NCI-H2196 treated with DMSO at 0.1 percent for 48 hours (cell line): ENCODE results near the gene ING1.
"Not testable (repeated sequence)": the region's sequence is repeated elsewhere in the genome, so short reads cannot be mapped to it uniquely, and the experiment has no call there.

Experiments used
- DNase-seq: peaks from one replicate; lab custom pipeline; 2025; ENCODE audit not compliant: unreplicated experiment; lab: John Stamatoyannopoulos, UW

ING1 gene

DNA sequence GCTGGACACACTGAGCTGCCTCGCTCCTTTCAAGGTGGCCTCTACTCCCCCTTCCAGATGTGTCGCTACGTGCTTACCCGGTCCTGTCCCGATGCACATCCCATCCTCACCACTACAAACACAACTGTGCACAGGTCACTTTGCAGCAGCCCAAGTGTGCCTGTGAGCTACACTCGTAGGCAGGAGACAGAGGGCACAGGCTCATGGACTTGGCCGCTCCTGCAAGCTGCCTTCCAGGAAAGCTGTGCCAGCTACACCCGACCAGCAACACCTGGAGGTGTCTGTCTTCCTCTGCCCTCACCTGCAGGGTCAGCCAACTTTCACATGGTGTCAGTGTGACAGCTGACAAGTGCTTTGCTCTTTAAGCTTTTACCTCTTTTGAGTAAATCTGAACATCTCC lies 23.0 kb upstream of the ING1 start:
- DNase-seq: no peak

DNA sequence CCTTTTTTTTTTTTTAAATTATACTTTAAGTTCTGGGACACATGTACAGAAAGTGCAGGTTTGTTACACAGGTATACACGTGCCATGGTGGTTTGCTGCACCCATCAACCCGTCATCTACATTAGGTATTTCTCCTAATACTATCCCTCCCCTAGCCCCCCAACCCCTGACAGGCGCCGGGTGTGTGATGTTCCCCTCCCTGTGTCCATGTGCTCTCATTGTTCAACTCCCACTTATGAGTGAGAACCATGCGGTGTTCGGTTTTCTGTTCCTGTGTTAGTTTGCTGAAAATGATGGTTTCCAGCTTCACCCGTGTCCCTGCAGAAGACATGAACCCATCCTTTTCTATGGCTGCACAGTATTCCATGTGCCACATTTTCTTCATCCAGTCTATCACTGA lies 17.7 kb upstream of the ING1 start:
- DNase-seq: not testable (repeated sequence)

DNA sequence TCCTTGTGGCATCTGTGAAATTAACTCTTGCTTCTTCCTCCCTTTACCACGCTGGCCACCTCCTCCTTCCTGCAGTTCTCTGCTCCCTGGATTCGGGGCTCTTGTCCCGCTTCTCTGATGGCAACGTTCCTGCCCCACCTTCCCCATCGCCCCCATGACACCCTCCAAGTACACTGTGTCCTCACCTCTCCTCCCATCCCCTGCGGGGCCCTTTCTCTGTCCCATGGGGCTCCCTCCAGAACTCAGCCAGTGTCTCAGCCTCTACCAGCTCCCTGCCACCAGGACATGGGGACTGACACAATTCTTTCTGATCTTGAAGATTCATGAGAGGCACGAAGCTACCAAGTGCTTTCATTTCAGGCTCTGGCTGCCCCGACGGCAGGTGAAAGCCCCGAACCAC lies 16.7 kb upstream of the ING1 start:
- DNase-seq: no peak

DNA sequence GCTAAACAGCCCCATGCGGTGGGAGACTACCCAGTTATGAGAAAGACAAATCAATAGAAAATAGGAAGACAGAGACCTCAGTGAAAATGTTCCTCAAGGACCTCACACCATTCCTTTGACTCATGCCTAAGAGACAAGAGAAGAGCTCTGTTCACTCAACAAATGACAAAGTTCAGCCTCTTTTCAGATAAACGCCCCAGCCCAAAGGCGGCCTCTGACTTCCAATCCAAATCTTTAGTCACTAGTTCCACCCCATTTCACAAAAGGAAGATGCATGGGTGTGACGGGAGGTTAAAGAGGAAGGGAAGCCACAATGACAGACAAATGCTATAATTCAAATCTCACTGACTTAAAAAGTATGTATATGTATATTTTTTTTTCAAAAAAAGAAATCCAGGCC lies 15.7 kb upstream of the ING1 start:
- no peak for DNase-seq

DNA sequence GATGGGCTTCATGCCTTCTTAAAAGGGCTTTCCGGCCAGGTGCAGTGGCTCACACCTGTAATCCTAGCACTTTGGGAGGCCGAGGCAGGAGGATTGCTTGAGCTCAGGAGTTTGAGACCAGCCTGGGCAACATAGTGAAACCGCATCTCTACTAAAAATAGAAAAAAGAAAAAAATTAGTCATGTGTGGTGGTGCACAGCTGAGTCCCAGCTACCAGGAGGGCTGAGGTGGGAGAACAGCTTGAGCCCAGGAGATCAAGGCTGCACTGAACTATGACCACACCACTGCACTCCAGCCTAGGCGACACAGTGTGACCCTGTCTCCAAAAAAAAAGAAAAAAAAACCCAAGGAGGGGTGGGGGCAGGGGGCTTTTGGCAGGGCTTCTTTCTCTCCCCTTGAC lies 14.8 kb upstream of the ING1 start:
- DNase-seq: no peak

DNA sequence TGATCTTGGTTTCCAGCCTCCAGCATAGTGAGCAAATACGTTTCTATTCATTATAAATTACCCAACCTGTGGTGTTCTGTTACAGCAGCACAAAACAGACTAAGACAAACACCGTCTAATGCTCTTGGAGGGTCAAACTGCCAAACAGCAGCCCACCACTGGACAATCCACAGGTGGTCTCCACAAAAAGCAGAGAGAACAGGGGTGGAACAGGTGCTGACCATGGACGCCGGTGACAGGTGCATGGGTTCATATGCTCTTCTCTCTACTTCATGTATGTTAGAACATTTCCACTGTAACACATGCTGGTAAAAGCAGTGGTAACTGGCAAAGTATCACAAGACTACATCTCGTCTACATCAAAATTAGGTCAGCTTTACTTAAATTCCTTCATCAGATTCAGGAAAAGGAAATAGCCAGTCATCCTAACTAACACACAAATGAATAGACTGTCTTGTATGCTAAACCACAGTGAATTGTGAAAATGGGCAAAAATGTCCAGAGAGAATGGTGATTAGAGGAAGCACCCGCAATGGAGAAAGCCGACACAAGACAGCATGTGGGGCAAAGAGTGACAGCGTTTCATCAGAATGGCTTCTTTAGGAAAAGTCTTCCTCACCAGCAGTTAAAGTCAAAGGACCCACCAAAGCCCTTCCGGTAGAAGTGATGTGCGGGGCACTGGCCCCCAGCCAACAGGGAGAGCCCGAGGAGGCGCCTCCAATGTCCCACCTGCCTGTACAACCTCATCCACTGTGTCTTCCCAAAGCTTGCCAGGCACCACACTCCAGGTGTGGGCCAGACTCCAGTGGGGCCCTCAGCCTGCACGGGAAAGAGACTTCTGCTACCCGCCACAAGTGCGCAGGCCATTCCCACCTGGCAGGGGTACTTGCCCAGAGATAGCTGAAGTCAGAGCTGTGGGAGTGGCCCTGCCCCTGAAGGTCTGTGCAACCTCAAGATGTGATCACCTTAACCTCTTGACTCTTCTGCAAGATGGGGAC lies 14.1 kb upstream of the ING1 start:
- peak; percentile 2 for DNase-seq

DNA sequence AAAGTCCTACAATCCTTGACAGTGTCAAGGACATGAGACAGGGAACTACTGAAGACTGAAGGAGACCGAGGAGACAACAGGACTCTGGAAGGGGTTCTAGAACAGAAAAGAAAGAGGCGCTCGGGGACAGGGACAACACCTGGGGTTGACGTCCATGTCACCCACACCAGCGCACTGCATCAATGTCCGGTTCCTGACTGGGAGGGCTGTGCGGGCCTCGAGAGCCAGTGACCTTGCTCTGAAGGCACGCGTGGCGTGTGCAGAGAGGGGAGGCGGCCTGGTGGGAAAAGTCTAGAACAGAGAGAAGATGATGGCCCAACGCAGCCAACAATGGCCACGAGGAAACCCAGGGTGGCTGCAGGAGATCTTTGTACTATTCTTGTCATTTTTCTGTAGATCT lies 13.3 kb upstream of the ING1 start:
- DNase-seq: no peak

DNA sequence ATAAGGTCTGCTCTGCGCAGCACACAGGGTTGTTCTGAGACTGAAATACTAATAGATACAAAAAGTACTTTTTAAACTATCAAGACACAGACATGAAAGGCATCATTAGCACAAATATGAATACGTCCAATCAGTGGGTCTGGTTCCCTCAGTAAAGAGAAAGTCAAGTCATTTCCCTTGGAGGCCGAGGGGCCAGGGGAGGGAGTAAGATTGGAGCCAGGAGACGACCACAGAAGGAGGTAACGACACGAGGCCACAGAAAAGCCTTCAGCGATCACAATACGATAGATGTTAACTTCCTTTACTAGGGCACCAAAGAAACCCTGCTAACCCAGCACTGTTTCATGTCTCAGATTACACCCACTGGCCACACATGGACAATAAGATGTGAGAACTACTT lies 12.9 kb upstream of the ING1 start:
- DNase-seq: no peak

DNA sequence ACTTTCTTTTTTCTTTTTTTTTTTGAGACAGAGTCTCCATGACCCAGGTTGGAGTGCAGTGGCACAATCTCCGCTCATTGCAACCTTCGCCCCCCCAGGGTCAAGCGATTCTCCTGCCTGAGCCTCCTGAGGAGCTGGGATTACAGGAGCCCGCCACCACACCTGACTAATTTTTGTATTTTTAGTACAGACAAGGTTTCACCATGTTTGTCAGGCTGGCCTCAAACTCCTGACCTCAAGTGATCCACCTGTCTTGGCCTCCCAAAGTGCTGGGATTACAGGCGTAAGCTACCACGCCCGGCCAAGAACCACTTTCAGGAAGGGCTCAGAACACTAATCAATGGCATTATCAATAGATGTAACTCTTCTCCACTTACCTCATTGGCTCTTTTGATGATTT lies 12.4 kb upstream of the ING1 start:
- DNase-seq: not testable (repeated sequence)

DNA sequence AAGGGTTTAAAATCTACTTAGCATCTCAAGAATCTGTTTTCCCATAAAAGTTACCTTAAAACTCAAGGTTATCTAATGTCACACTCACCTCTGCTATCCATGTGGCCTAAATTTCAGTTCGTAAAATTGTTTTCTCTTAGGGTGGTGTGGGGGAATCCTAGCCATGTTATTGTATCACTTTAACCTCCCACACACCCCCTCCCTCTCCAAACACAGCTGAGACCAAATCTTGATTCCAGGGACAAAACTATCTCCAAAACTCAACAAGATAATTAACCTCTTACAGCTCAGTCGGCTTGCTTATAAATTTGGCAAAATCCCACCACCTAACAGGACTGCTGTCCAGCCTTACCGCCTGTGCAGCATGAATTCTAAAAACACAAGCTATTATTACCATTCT lies 11.4 kb upstream of the ING1 start:
- DNase-seq: no peak

DNA sequence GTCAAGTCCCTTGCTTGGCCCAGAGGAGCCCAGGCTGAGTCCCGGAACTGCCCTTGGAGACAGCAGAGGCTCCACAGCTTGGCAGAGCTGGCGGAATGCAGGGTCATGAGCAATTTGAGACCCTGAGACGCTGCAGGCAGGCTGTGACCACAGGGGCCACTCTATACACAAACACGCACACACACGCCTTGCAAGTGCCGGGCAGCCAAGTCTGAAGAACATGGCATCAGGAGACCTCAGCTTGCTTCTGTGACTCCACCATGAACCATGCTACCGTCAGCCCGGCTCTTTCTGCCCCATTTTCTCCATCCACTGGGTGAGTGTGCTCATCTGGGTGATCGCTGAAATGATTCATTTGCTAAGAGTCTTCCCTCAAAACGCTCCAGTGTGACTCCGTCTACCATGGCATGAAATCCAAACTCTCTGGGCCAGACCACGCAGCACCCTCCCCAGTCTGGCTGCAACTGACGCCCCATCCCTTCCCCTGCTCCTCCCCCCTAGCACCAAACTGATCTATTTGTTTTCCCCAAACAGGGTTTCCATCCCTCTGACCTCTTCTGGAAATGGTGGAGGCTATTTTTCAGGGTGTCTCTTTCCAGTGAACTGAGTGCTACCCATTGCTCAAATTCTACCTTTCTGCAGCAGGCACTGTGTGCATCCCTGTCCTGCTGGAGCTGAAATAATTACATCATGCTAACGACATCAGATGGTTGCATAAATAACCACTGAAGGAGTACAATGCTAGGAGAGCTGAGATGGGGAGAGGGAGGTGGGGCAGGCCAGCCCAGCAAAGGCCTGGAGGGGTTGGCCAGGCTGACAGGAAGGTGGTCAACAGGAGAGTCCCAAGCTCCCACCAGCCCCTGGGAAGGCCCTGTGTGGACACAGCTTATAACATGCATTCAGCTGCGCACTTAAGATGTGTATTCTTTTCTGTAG lies 10.6 kb upstream of the ING1 start:
- DNase-seq: no peak

DNA sequence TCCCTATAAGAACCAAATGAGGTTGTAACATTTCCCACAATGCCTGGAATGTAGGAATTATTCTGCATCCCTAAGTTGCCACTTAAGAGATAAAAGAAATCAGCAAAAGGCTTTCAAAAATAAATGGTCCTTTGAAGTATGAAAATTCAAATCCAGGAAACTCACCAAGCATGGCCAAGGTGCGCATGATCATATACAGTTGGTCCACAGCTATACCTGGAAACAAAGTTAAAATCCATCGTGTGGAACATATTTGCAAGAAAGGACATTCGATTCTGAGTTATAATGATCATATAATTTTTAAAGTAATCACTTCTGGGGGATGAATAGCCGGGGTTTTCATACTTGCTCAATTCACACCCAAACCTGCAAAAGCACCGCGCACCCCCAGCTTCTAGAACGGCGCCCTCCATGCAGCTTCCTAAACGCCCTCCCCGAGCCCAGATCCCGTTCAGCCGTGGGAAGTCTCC lies 8.1 kb upstream of the ING1 start:
- no peak for DNase-seq

DNA sequence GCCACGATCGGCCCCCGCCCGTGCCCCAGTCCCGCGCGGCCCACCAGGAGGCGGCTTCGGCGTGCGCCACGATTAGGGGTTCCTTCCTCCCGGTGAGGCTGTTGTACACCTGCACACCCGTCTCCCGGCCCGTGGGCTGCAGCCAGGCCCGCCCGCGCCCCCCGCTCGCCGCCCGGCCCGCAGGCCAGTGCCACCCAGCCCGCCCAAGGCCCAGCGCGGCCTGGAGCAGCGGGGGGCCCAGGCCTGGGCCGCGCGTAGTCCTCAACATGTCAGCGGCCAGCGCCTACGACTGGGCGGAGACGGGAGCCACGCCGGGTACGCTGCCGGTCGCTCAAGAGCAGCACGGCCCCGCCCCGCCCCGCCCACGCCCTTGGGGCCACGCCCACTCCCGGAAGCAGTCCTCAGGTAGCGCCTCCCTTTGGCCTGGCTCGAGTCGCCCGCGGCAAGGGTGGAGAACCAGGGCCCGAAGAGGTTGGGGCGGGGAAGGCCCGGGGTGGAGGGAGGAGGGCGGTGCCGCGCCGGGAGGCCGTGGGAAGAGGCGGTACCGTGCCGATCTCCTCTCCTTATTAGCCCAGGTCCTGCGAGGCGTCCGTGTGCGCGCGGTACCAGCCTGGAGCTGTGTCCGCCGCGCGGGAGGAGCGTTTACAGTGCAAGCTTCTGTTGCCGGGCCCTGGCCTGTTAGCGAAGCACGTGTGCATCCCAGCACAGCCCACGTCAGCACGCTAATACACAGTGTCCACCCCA lies 7.5 kb upstream of the ING1 start, which contains the start of gene CARS2:
Gene CARS2 (minus strand): TSS at position 291 of the 744 bp plus-strand sequence. CDS start 23 bp downstream, at position 268.
- DNase-seq: peak; percentile 83

DNA sequence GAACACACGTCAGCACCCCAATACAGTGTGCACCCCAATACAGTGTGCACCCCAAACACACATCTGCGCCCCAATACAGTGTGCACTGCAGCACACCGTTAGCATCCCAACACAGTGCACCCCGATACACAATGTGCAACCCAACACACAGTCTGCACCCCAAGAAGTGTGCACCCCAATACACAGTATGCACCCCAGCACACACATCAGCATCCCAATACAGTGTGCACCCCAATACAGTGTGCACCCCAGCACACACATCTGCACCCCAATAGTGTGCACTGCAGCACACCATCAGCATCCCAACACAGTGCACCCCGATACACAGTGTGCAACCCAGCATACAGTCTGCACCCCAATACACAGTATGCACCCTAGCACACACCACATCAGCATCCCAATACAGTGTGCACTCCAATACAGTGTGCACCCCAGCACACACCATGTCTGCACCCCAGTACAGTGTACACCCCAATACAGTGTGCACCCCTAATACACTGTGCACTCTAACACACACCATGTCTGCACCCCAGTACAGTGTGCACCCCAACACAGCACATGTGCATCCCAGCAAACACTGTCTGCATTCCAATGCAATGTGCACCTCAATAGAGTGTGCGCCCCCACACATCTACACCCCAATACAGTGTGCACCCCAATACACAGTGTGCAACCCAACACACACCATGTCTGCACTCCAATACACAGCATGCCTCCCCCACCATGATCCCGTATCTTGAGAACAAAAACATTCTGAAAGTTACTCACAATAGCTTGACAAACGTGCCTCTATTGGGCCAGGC lies 6.7 kb upstream of the ING1 start:
- DNase-seq: no peak

DNA sequence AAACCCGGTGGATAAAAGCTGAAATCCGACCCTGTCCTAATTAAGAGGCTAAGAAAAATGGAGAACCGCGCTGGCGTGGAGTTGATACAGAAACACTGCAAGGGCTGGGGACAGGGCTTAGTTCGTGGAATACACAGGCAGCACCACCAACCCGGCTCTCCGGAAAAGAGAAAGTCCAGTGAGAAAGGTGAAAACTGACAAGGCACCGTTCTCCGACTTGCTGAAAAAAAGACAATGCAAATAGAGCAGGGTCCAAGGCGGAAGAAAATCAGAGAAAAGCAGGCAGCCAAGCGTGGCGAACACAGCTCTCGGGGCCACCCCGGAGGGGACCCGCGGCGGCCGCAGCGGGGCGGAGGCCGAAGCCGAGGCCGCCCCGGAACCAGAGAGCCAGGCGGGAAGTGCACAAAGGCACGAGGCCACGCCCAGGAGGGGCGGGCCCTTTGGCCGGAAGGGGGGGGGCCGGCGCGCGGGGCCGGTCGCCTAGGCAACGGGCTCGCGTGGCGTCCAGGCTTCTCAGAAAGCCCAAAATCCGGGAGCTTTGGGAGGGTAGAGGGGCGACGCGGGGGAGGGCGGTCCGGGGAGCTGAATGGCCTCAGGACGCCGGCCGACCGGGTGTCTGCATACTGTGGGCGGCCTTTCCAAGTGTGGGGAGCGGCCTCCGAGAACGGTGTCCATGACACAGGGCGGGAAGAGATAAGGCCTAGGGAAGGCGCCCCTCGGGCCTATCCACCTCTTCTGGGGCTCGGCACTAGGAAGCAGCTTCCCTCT lies 1.2 kb upstream of the ING1 start:
- DNase-seq: peak; percentile 53

DNA sequence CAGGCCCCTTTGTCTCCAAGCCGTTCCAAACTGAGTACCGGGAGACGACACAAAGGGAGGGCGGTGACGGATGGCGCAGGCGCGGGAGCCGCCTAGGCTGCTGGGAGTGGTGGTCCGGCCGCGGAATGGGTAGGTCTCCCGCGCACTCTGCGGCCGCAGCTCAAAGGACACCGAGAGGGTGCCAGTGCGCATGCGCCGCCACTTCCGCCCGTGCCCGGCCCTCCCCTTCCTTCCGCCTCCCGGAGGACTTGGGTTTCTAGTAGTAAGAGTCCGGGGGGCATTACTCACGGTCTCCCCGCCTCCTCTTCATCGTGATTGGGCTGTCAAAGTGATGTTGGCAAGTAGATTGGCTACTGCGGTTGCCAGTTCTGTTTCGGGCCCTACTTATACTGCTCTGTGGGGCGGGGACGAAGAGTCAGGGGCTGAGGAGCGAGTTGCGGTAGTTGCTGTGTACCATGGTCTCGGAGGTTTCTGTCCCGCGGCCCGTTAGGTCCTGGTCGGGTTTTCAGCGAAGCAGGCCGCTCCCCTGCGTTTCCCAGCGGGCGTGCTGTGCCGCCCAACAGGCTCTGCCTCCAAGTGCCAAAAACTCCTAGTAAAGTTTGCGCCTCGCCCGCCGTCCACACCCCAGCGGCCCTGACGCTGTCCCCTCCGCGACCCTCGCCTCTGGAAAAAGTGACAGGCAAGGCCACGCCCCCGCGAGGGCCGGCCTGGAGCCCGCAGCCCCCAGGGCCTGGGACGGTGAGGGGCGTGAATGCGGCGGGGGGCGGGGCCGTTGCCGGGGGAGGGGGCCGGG lies 455 bp upstream of the ING1 start:
- DNase-seq: peak; percentile 88

DNA sequence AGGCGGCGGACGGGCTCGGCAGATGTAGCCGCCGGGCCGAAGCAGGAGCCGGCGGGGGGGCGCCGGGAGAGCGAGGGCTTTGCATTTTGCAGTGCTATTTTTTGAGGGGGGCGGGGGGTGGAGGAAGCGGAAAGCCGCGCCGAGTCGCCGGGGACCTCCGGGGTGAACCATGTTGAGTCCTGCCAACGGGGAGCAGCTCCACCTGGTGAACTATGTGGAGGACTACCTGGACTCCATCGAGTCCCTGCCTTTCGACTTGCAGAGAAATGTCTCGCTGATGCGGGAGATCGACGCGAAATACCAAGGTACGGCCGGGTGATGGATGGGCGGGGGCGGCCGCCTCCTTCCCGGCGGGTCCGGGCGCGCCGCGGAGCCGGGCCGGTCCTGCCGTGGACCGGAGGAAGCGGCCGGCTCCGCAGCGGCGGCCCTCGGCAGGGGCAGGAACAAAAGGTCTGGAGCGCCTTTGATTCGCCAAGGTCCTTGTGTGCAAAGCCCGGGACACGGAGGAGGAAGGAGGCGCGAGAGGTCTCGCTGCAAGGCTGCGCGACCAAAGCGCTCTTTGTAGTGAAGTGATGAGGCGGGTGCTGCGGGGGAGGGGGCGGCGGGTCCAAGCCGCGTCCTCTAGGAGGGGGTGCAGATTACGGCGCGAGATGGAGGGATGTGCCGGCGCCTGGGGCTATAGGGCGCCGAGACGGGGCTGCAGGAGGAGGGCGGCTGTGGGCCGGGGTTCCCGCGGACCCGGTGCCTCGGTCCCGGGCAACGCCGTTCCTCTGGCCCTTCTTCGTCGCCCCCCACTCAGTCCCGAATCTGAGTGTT lies 689 bp downstream of the ING1 start:
- DNase-seq: no peak
